Psoas muscle (tissue), 8 donors: ENCODE data around the gene NANOS2. TPM values are rescaled to one million over a fixed set of nuclear protein-coding genes. Genes with fewer than 3 reads are reported as not detected.
A peak's percentile ranks its signal among the peaks of the same experiment; 100 is the strongest.

Experiments used
- ATAC-seq, 4 donors: fragments of 200-7000 bp; cut with Tn5 transposase; one replicate each; pipeline ENCODE4 v1.9.1; 2020; ENCODE audit warnings: moderate library complexity in 3 of 4, mild to moderate bottlenecking in 2 of 4
- DNase-seq, 2 donors: peaks; one replicate each; pipeline ENCODE4 v3.0.0-alpha.2; 2020
- H3K27ac ChIP-seq: fragments of 200-600 bp; one replicate; pipeline ENCODE4 v1.8.0; 2022
- H3K27me3 ChIP-seq, 3 donors: fragments of 200-600 bp in 1 of 3; one replicate each; pipeline versions ENCODE4 v1.6.1 to v1.8.0; 2013 to 2022; ENCODE audit warnings: low read length in 2 of 3, mild to moderate bottlenecking in 2 of 3, moderate library complexity in 1 of 3; ENCODE audit not compliant: insufficient read depth in 3 of 3
- H3K36me3 ChIP-seq, 2 donors: fragments of 200-600 bp in 1 of 2; one replicate each; pipeline versions ENCODE4 v1.6.1 to v1.8.0; 2013 to 2022; ENCODE audit warnings: low read depth in 1 of 2, mild to moderate bottlenecking in 1 of 2, moderate library complexity in 1 of 2; ENCODE audit not compliant: insufficient read depth in 1 of 2
- H3K4me1 ChIP-seq: fragments of 200-600 bp; one replicate; pipeline ENCODE4 v1.8.0; 2022
- H3K4me3 ChIP-seq: fragments of 200-600 bp; one replicate; pipeline ENCODE4 v1.8.0; 2022; ENCODE audit warnings: mild to moderate bottlenecking
- H3K9me3 ChIP-seq: fragments of 200-600 bp; one replicate; pipeline ENCODE4 v1.8.0; 2022
- WGBS, 3 donors: extraction: QIAGEN DNeasy Blood & Tissue Kit; methylation state at CpG; one replicate each; pipeline versions ENCODE4 v1.1.6 to v1.1.7; 2013; 5-methylcytosine and 5-hydroxymethylcytosine counted together
- intact Hi-C, 2 donors: fragments of 100-400 bp; cut with DNase I; formaldehyde crosslinking; loops; one replicate each; pipeline versions ENCODE4 v1.11.0 to v1.14.2; 2022
- polyA plus RNA-seq, 3 donors: library from polyadenylated mRNA; stranded (reverse); fragments of 200-250 nt; gene quantifications; one replicate each; pipeline ENCODE4 v1.2.3, GENCODE V29; 2013
- total RNA-seq, 4 donors: library from RNA; stranded (reverse); fragmentation: NEBNext Ultra II Directional in 2 of 4; extraction: Animal tissue kit (Norgen Biotek cat#: 25700) in 2 of 4; gene quantifications; one replicate each; pipeline versions ENCODE4 v1.2.1 to v1.2.4, GENCODE V29; 2021 to 2023
- TF ChIP-seq, protein P1 (sequence below): fragments of 200-600 bp; IDR thresholded peaks from one replicate; pipeline ENCODE4 v1.8.0; 2022; ENCODE audit warnings: antibody characterized with exemption
- donor health status: healthy with polysubstance abuse.
- donor health status: DM: no; HTN: no; CAD: no; lungs with moderate emphysema.
- donor health status: Bipolar disorder and iron deficiency.
- donor health status: healthy.
- donor health status: DM: yes; HTN: yes; CAD: no.
- donor health status: DM: no; HTN: no; CAD: no.
- donor health status: DM: no; HTN: no; CAD: no.
- donor health status: DM: yes; HTN: yes; CAD: no.

NANOS2 gene
- total and polyA plus RNA-seq, 7 donors = not detected

DNA sequence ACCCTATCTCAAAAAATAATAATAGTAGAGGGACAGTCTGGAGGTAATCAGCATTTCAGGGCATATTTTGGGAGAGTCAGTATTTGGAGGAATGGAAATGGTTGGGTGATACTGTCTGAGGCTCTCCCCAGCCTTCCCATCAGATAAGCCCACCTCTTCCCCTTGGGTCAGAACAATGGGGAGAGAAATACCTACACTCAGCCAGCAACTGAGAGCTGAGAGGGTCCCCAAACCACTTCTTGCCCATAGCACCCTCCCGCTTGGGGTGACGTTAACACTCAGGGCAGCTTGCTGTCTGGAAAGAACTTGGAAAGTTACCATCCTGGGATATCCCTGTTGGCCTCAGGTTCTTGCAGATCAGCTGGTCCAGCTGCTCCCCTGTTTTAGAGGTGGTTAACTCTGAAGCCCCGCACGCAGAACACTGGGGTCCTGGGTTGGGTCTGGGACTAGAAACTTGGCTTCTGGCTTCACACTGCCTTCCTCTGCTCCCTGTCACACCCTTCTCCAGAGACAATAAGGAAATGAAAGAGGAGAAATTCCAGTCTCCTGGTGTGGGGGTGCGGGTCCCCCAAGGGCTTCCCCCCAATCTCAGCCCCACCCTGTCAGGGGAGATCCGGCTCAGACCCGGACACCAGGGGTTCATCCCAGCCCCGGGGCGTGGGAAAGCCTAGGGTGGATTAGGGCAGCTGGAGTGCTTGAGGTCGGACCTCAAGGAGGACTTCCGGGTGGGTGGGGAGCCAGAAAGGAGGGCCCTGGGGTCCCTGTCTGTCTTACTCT is 48.0 kb downstream of the NANOS2 start:
- Histone ChIP-seq H3K36me3 (no peaks in the 10 kb centered on the region), H3K4me1 (peaks cover 5% of the 10 kb centered on the region), H3K4me3 (no peak overlapping the region), H3K9me3 (no peaks in the 10 kb centered on the region), H3K27me3 (peaks cover 0 to 8% (median 0%) of the 10 kb centered on the region in 3 donors), H3K27ac (no peak overlapping the region)
- intact Hi-C loops = loop anchor here in 1 of 2 donors (5.0 kb wide), 1 partner anchor 151 kb away; no protein-coding TSS in a partner anchor
- 56 to 65% (median 62%) methylated on average over 11 of the region's 11 CpGs for WGBS, 3 donors
- TF ChIP-seq, protein P1, sequence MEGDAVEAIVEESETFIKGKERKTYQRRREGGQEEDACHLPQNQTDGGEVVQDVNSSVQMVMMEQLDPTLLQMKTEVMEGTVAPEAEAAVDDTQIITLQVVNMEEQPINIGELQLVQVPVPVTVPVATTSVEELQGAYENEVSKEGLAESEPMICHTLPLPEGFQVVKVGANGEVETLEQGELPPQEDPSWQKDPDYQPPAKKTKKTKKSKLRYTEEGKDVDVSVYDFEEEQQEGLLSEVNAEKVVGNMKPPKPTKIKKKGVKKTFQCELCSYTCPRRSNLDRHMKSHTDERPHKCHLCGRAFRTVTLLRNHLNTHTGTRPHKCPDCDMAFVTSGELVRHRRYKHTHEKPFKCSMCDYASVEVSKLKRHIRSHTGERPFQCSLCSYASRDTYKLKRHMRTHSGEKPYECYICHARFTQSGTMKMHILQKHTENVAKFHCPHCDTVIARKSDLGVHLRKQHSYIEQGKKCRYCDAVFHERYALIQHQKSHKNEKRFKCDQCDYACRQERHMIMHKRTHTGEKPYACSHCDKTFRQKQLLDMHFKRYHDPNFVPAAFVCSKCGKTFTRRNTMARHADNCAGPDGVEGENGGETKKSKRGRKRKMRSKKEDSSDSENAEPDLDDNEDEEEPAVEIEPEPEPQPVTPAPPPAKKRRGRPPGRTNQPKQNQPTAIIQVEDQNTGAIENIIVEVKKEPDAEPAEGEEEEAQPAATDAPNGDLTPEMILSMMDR = no peak
- no peak for DNase-seq
- ATAC-seq = no peak

DNA sequence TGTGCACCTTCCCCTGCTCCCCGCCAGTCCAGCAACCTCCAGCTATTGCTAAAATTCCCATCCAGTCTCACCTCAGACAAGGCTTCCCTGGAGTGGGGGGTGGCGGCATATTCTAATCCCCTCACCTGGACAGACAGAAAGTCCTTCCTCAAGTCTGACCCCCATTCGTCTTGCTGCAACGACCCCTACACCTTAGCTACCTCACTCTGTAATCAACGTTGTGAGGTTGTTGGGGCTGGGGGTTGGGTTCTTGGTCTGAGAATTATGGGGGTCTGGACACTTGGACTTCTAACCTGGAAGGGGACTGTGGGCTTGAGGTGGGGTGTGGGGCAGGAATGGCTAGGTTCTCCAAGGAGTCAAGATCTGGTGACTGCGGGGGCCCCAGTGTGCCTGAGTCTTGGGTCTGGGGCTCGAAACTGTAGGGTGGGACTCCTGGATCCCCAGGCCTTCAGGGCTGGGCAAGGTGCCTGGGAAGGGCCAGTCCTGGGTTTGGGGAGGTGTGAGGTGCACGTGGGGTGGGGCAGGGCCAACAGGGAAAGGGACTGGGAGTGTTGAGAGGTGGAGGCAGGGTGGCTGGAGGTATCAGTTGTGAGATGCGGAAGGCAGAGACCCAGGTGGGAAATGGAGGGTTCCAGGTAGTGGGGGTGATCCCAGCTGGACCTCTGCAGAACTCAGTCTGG is 49.2 kb downstream of the NANOS2 start:
- Histone ChIP-seq H3K27me3 (peaks cover 0 to 8% (median 0%) of the 10 kb centered on the region in 3 donors), H3K36me3 (no peaks in the 10 kb centered on the region), H3K4me1 (peaks cover 5% of the 10 kb centered on the region), H3K9me3 (no peaks in the 10 kb centered on the region), H3K27ac (no peak overlapping the region), H3K4me3 (no peak overlapping the region)
- 64 to 66% (median 66%) methylated on average over 9 of the region's 9 CpGs for WGBS, 3 donors
- intact Hi-C loops = loop anchor here in 1 of 2 donors (2.0 to 5.0 kb wide), 2 partner anchors 19 to 152 kb away; no protein-coding TSS in a partner anchor
- DNase-seq (no peak), ATAC-seq (no peak)
- TF ChIP-seq, protein P1 = no peak

DNA sequence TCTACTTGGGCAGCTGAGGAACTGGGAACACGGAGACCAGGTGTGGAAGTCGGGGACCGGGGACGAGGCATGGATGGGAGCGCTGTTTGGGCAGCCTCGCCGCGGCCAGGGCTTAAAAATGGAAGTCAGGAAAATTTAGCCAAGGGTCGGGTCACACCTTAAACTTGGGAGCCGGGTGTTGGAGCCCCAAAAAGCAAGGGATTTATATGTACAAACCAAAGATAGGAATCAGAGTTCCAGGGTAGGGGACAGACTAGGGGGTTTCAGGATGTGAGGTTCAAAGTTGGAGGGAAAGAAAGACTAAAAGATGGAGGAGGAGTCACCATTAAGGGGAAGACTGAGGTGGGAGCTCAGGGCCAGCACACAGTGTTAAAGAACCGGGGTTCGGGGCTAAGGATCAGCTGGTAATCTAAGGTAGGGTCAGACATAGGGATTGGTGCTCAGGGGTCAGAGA is 49.9 kb downstream of the NANOS2 start:
- Histone ChIP-seq H3K4me1 (peaks cover 5% of the 10 kb centered on the region), H3K27me3 (peaks cover 0 to 8% (median 0%) of the 10 kb centered on the region in 3 donors), H3K27ac (no peak overlapping the region), H3K36me3 (peaks cover 0 to 5% of the 10 kb centered on the region in 2 donors), H3K9me3 (no peaks in the 10 kb centered on the region), H3K4me3 (peak overlapping the region; percentile 92)
- TF ChIP-seq, protein P1 = no peak
- 12 to 16% (median 14%) methylated on average over 12 of the region's 12 CpGs for WGBS, 3 donors
- intact Hi-C loops = loop anchor here in 1 of 2 donors (2.0 to 5.0 kb wide), 2 partner anchors 20 to 153 kb away; no protein-coding TSS in a partner anchor
- ATAC-seq (no peak), DNase-seq (no peak)

DNA sequence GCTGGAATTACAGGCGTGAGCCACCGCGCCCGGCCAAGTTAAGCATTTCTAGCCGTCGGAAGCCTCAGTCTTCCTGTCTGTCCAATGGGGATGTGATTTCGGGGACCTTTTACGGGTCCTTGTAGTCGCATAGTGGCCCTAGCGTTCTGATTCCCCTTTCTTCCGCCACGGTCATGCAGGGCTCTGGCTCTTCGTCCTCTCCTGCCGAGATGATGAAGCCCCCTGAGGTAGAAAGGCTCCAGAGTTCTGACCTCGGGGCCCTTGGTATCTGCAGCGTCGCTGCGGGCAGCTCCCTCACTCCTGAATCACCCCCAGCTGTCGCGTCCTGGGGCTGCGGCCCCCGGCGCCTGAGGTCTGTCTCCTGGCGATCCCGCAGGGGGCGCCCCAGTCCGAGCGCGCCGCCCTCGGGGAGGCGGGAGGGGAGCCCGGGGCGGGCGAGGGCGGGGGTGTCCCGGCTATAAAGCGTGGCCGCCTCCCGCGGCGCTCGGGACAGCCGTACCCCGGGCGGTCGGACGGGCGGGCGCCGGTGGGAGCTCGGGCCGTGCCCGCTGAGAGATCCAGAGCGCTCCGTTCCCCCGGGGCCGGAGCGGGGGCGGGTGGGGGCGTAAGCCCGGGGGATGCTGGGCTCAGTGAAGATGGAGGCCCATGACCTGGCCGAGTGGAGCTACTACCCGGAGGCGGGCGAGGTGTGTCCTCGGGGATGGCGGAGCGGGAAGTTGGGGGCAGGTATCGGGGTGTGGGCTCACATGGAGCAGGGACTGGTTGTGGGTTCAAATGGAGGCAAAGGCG is 50.5 kb downstream of the NANOS2 start, which contains the start of gene FOXA3:
TSS of gene FOXA3 (plus strand) at position 487 of the 789 bp plus-strand sequence. CDS start at position 618, 131 bp downstream.
- Histone ChIP-seq H3K9me3 (no peaks in the 10 kb centered on the region), H3K4me1 (peaks cover 5% of the 10 kb centered on the region), H3K27me3 (peaks cover 0 to 8% (median 0%) of the 10 kb centered on the region in 3 donors), H3K27ac (no peak within 1 kb of the TSS), H3K4me3 (peak within 1 kb of the TSS; percentile 92), H3K36me3 (peaks cover 0 to 12% of the 10 kb centered on the region in 2 donors)
- WGBS, 3 donors = 2% methylated on average over 65 to 71 of the region's 71 CpGs
- DNase-seq (peak; percentile 62 to 70), ATAC-seq (peak; percentile 46 to 70 (median 68))
- TF ChIP-seq, protein P1 = peak; percentile 51
- intact Hi-C loops = loop anchor here in 1 of 2 donors (2.0 kb wide), 1 partner anchor 21 kb away; no protein-coding TSS in a partner anchor
